Right cardiac atrium (tissue), 5 donors: ENCODE measurements around the gene MYL7. TPM values are rescaled to one million over a fixed set of nuclear protein-coding genes. Genes with fewer than 3 reads are reported as not detected.
A peak's percentile ranks its signal among the peaks of the same experiment; 100 is the strongest.

Experiments
- ATAC-seq, 2 donors: fragments of 200-7000 bp; cut with Tn5 transposase; one replicate each; pipeline versions ENCODE4 v1.8.0 to v1.9.1; 2020; ENCODE audit warnings: moderate library complexity in 2 of 2, mild to moderate bottlenecking in 1 of 2
- DNase-seq, 3 donors: peaks; one replicate each; pipeline ENCODE4 v3.0.0-alpha.2; 2020
- H3K27ac ChIP-seq: one replicate; pipeline ENCODE4 v1.5.1; 2013; ENCODE audit warnings: mild to moderate bottlenecking, low read length, control low read depth, moderate library complexity
- H3K27me3 ChIP-seq: one replicate; pipeline ENCODE4 v1.6.1; 2013; ENCODE audit not compliant: control insufficient read depth, insufficient read depth
- H3K4me1 ChIP-seq: one replicate; pipeline ENCODE4 v1.6.1; 2013; ENCODE audit warnings: low read length; ENCODE audit not compliant: control insufficient read depth, insufficient read depth
- H3K4me3 ChIP-seq: one replicate; pipeline ENCODE4 v1.5.1; 2013; ENCODE audit warnings: low read length, control low read depth
- H3K9me3 ChIP-seq: one replicate; pipeline ENCODE4 v1.6.1; 2013; ENCODE audit warnings: low read length; ENCODE audit not compliant: control insufficient read depth
- WGBS: extraction: QIAGEN DNeasy Blood & Tissue Kit; methylation state at CpG from one replicate; pipeline ENCODE4 v1.1.7; 2013; 5-methylcytosine and 5-hydroxymethylcytosine counted together
- intact Hi-C, 4 donors: fragments of 100-400 bp; cut with DNase I; formaldehyde crosslinking; loops; one replicate each; pipeline versions ENCODE4 v1.11.0 to v1.14.0; 2022 to 2023
- polyA plus RNA-seq: library from polyadenylated mRNA; stranded (reverse); fragments of 200-250 nt; gene quantifications from one replicate; pipeline ENCODE4 v1.2.3, GENCODE V29; 2013
- total RNA-seq, 4 donors: library from RNA; stranded (reverse); fragmentation: NEBNext Ultra II Directional; extraction: Animal tissue kit (Norgen Biotek cat#: 25700); gene quantifications; one replicate each; pipeline ENCODE4 v1.2.1, GENCODE V29; 2021
- donor health status: healthy with polysubstance abuse.
- donor health status: DM: no; HTN: yes; CAD: no.
- donor health status: DM: no; HTN: no; CAD: no.
- donor health status: DM: no; HTN: yes; CAD: no; lungs with severe emphysema.
- donor health status: DM: yes; HTN: yes; CAD: no.

MYL7 gene
- total and polyA plus RNA-seq, 5 donors = 13,263 to 28,570 (median 14,937) TPM

DNA sequence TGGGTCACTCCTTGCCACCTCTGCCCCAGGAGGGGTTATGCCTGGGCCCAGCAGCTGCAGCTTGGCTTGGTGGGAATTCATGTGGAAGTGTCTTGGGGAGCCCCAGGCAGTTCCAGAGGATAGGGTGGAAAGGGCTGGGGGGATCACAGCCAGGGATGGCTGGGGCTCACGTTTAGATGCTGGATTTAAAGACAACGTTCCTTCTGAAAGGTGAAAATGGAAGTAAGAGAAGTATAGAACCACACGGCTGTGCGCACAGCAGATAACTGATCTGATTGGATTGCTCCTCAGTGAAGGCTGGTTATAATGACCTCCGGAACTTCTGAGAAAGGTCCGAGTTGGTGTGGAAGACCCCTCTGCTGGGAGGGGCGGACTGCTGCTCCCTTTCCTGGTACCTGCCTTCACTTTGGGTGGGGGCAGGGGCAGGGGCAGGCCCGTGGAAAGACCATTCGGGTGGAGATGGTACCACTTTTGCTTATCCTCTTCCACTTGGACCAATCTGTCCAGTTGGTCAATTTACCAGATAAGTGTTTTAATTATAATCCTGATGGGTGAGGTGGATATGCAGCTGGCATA is 7.9 kb upstream of the MYL7 start:
- Histone ChIP-seq H3K4me1 (no peaks in the 10 kb centered on the region), H3K4me3 (no peak overlapping the region), H3K9me3 (no peaks in the 10 kb centered on the region), H3K27ac (no peak overlapping the region), H3K27me3 (no peaks in the 10 kb centered on the region)
- DNase-seq (no peak), ATAC-seq (no peak)
- intact Hi-C loops = no loop called here
- 88% methylated on average over 9 of the region's 9 CpGs for WGBS

DNA sequence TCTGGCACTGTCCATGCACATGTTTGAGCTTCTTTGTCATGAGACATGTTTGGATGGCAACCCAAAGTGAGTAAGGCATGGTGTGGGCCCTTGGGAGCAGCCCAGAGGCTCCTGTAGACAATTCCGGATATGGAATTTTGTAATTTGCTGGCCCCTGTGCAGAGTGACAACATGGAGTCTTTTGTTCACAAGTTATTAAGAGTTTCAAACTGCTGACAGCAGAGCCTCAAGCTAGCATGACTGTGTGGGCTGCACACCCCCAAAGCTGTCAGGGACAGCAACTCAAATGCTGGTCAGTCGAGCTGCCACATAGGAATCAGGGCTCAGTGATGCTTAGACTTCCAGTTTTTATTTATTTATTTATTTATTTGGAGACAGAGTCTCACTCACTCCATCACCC is 7.0 kb upstream of the MYL7 start:
- Histone ChIP-seq H3K9me3 (no peaks in the 10 kb centered on the region), H3K4me3 (no peak overlapping the region), H3K4me1 (peaks cover 2% of the 10 kb centered on the region), H3K27me3 (no peaks in the 10 kb centered on the region), H3K27ac (no peak overlapping the region)
- 62% methylated on average over 2 of the region's 2 CpGs for WGBS
- intact Hi-C loops = no loop called here
- DNase-seq (no peak), ATAC-seq (no peak)

DNA sequence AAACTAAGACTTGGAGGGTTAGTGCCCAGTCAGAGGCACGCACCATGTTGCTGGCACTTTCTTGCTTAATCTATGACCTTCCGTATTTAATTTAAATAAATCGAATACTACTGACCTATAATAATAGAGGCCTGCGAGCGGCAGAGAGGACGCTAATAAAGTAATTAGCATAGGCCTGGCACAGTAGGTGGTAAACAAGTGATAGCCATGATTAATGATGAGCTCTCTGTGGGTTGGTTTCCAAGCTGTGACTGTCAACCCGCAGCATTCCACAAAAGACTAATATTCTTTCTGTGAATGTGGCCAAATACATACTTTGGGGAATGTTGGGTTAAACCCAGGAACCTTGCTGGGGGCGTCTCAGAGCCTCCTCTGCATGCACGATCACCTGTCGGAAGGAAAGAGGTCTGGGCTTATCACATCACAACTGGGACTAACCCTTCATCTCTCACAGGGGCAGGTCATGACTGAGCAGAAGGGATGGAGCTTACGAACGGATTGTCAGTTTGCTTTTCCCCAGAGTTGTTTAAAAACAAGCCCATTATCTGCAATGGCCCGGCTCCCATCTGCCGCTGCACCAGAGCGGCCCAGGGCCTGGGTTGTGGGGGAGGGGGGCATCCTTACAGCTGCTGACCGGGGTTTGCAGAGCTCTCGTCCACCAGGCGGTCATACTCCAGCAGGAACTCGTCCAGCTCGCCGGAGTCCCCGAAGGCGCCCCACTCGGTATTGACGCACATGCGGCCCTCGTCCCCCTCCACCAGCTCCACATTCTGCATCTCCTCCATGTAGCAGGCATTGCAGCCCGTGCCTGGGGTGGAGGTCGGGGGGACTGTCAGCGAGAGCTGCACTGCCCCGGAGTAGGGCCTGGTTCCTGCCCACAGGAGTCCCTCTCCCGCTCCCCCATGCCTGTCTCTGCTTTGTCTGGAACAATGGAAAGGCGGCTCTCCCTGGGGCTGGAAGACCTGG is 6.2 kb upstream of the MYL7 start:
- no peak overlapping the region for H3K4me3 ChIP-seq
- H3K9me3 ChIP-seq = no peaks in the 10 kb centered on the region
- H3K27ac ChIP-seq = no peak overlapping the region
- intact Hi-C loops = no loop called here
- H3K27me3 ChIP-seq = no peaks in the 10 kb centered on the region
- 48% methylated on average over 33 of the region's 33 CpGs for WGBS
- DNase-seq (peak in 2 of 3 donors; percentile 70 to 79), ATAC-seq (no peak)
- H3K4me1 ChIP-seq = peaks cover 2% of the 10 kb centered on the region

DNA sequence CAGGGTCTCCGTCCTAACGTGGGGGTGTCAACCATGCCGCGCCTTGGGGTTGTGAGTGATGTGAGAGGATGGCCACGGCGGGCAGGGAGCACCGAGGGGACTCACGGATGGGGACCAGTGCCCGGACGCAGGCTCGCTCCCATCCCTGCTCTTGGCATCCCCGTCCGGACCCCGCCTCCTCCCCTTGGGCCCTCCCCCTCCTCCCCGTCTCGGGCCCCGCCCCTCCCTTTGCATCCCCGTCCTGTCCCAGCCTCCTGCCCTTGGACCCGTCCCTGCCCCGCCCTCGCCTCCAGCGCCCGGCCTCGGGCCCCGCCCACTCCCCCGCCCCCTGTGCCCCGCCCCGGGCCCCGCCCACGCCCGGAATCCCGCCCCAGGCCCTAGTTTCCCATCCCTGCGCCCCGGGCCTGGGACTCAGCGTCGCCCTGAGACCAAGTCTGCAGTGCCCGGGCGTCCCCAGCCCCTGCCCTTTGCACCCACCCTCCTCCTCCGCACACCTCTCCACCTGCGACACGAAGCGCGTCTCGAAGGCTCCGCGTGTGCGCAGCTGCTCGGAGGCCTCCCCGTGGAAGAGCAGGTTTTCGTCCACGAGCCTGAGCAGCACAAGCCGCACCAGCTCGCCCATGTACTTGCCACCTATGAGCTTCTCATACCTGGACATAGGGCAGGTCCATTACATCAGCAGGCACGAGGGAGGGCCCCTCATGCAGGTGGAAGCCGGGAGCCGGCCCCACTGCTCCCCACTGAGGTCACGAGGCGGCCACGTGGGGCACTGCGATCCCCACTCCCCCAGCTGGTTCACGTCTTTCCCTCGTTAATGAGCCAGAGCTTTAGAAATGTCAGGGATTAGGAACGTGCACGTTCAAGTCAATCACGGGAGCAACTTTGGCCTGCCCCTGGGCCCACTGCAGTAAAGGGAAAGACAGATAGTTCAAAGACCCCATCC is 5.1 kb upstream of the MYL7 start:
- H3K4me3 ChIP-seq = peak overlapping the region; percentile 24
- no peaks in the 10 kb centered on the region for H3K9me3 ChIP-seq
- 17% methylated on average over 65 of the region's 65 CpGs for WGBS
- H3K27me3 ChIP-seq = no peaks in the 10 kb centered on the region
- H3K4me1 ChIP-seq = peaks cover 2% of the 10 kb centered on the region
- peak; percentile 90 to 91 for ATAC-seq
- H3K27ac ChIP-seq = no peak overlapping the region
- intact Hi-C loops = no loop called here
- peak; percentile 90 to 96 (median 95) for DNase-seq

DNA sequence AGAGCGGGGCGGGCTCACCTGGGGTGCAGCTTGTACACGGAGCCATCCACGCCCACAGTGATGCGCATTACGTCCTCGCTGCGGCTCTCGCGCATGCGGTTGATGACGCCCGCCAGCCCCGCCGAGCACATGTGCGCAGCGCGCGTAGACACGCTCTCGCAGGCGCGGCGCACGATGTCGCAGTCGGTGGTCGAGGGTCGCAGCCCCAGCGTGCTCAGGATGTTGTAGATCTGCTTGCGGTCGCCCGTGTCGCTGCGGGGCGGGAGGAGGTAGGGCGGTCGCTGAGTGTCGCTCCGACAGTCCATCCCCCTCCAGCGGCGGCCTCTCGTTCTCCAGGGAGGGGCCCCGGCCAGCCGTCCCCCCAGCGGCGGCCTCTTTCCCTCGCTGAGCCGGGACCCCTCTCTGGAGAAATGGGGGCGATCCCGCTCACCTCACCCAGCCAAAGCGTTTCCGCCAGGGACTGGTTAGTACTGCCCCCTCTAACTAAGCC is 4.4 kb upstream of the MYL7 start:
- intact Hi-C loops = no loop called here
- H3K27ac ChIP-seq = no peak overlapping the region
- peak overlapping the region; percentile 24 for H3K4me3 ChIP-seq
- peak; percentile 4 to 16 for ATAC-seq
- no peaks in the 10 kb centered on the region for H3K27me3 ChIP-seq
- H3K4me1 ChIP-seq = peaks cover 2% of the 10 kb centered on the region
- 8% methylated on average over 53 of the region's 53 CpGs for WGBS
- H3K9me3 ChIP-seq = no peaks in the 10 kb centered on the region
- DNase-seq = peak in 2 of 3 donors; percentile 43 to 75

DNA sequence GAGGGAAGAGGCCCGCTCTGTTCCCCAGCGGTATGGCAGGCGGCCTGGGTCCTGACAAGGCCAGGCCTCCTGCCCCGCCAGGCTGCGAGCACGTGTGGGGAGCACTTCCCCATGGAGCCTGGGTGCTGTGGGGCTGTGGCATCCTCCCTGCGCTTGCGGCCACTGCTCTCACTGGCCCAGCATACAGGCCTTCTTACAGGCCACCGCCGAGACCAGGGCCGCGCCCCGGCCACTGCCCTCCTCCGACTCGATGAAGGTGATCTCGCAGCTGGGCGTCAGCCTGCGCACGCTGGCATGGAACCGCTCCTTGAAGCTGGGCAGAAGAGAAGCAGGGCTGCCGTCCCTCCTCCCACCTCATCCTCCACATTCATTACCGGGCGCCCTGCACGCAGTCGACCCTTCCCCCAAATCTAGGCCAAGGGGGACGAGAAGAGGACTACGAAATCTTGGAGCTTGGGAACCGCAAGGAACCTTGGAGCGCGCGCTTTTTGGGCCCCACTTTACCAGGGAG is 3.9 kb upstream of the MYL7 start:
- Histone ChIP-seq H3K4me1 (peaks cover 2% of the 10 kb centered on the region), H3K27ac (peak overlapping the region; percentile 44), H3K9me3 (no peaks in the 10 kb centered on the region), H3K27me3 (no peaks in the 10 kb centered on the region), H3K4me3 (no peak overlapping the region)
- intact Hi-C loops = no loop called here
- no peak for ATAC-seq
- peak in 1 of 3 donors; percentile 56 for DNase-seq
- WGBS = 70% methylated on average over 31 of the region's 31 CpGs

DNA sequence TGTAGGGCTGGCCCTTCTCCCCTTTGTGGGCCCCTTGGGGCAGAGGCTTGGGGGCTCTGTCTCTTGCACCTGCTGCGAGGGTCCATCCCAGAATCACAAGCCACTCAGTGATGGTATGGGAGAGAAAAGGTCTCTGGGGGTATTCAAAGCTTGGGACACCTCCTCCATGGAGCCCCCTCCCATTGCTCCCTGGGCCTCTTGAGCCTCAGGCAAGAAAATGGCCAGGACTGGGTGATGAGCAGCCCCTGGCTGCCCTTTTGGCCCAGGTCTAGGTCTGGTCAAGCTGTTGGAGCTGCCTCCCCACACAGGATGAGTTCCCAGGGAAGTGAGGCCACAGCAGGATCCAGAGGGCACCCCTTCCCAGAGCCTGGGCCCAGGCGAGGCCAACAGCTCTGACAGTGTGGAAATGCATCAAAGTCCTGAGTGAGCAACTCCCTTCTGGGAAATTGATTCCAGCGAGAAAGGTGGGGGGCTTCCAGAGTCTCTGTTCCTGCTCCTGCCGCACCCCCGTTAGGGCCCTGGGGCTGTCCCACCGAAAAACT is 3.4 kb upstream of the MYL7 start:
- intact Hi-C loops = no loop called here
- ATAC-seq (no peak), DNase-seq (peak in 1 of 3 donors; percentile 32)
- Histone ChIP-seq H3K4me1 (peaks cover 2% of the 10 kb centered on the region), H3K9me3 (no peaks in the 10 kb centered on the region), H3K4me3 (no peak overlapping the region), H3K27ac (peak overlapping the region; percentile 44), H3K27me3 (no peaks in the 10 kb centered on the region)
- 95% methylated on average over 6 of the region's 6 CpGs for WGBS

DNA sequence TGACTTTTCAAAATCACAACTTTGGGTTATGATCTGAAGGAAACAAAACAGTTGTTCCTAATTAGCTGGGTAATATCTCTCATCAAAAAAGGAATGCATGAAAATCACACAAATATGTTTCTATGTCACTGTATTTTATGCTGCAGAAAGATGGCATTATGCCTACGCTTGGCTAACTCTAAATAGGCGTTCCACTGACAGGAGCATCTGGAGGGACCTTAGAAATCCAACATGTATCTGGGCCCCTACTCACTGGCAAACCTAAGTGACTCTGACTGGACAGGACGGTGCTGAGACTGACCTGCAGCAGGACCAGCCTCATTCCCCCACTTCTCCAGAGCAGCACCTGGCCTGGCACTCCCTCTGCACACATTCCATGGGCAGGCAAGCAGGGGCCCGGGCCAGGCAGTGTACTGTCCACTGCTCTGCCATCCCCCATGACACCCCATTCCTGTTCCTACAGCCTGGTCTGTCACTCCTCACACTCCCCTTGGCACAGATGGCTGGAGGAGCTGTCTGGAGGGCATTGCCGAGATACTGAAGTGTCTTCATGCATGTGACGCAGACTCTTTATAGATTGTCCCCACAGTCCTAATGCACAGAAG is 2.6 kb upstream of the MYL7 start:
- H3K27me3 ChIP-seq = no peaks in the 10 kb centered on the region
- no peaks in the 10 kb centered on the region for H3K9me3 ChIP-seq
- WGBS = 64% methylated on average over 6 of the region's 6 CpGs
- intact Hi-C loops = no loop called here
- no peak for ATAC-seq
- peak in 1 of 3 donors; percentile 59 for DNase-seq
- H3K4me3 ChIP-seq = no peak overlapping the region
- peaks cover 2% of the 10 kb centered on the region for H3K4me1 ChIP-seq
- H3K27ac ChIP-seq = peak overlapping the region; percentile 44

DNA sequence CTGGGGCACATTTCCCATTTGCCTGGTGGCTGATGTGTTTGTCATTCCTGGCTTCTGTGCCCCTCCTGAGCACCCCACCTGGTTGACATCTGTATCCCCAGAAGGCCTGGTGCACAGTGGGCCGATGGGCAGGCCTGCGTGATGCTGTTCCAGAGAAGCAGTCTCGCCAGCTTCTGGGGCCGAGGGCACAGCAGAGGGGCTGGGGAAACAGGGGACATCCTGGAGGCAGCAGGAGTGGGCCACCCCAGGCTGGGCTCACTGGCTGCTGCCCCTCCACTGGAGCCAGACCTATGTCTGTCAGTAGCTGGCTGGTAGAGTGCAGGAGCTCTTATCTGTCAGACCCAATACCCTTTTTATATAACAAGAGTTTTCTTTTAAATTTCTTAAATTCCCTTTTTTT is 896 bp upstream of the MYL7 start:
- no peaks in the 10 kb centered on the region for H3K27me3 ChIP-seq
- ATAC-seq (no peak), DNase-seq (no peak)
- no peaks in the 10 kb centered on the region for H3K9me3 ChIP-seq
- H3K4me3 ChIP-seq = no peak overlapping the region
- peaks cover 2% of the 10 kb centered on the region for H3K4me1 ChIP-seq
- intact Hi-C loops = no loop called here
- 83% methylated on average over 4 of the region's 4 CpGs for WGBS
- H3K27ac ChIP-seq = peak overlapping the region; percentile 65

DNA sequence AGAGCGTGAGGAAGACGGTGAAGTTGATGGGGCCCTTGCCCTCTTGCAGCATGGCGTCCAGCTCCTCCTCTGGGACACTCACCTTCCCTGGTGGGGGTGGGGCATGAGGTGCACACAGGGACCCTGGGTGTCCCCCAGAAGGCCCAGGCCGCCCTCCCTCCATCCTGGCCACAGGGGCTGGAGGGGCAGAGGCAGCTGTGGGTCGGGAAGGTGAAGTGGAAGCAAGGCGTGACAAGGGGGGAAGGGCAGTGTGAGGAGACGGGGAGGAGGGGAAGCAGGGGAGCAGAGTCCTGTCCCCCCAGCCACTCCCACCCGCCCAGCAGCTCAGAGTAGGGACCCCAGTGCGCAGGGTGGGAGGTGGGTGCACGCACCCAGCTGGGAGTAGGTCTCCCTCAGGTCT is 791 bp downstream of the MYL7 start:
- WGBS = 59% methylated on average over 10 of the region's 10 CpGs
- H3K9me3 ChIP-seq = no peaks in the 10 kb centered on the region
- intact Hi-C loops = no loop called here
- peak overlapping the region; percentile 34 for H3K4me3 ChIP-seq
- ATAC-seq (peak in 1 of 2 donors; percentile 3), DNase-seq (peak in 1 of 3 donors; percentile 61)
- H3K27ac ChIP-seq = peak overlapping the region; percentile 72
- H3K27me3 ChIP-seq = no peaks in the 10 kb centered on the region
- H3K4me1 ChIP-seq = peaks cover 2% of the 10 kb centered on the region
